GM12878 (cell line): ENCODE data around the gene SCRN1. TPM values are rescaled to one million over a fixed set of nuclear protein-coding genes. Genes with fewer than 3 reads are reported as not detected.

ENCODE experiments used
- ASH2L ChIP-seq: fragments of 300-600, 200-600 bp; sonication (generic); IDR thresholded peaks from 2 replicates; pipeline ENCODE4 v1.6.1; 2017; ENCODE audit warnings: low read depth, mild to moderate bottlenecking, borderline replicate concordance
- BACH1 ChIP-seq: fragments of 450-650 bp; IDR thresholded peaks from 2 replicates; pipeline ENCODE4 v1.6.1; 2017; ENCODE audit warnings: mild to moderate bottlenecking, borderline replicate concordance
- CBFB ChIP-seq: IDR thresholded peaks from 2 replicates; pipeline ENCODE4 v1.6.1; 2016; ENCODE audit warnings: antibody characterized with exemption, low read depth
- GABPA ChIP-seq: IDR thresholded peaks from 2 replicates; pipeline ENCODE4 v1.6.1; 2014; ENCODE audit warnings: antibody characterized with exemption, low read depth, mild to moderate bottlenecking, inconsistent platforms
- IRF4 ChIP-seq: IDR thresholded peaks from 2 replicates; pipeline ENCODE4 v1.6.1; 2011; ENCODE audit warnings: low read depth, low read length
- LARP7 ChIP-seq: fragments of 450-650 bp; IDR thresholded peaks from 2 replicates; pipeline ENCODE4 v1.6.1; 2017; ENCODE audit warnings: mild to moderate bottlenecking
- MEF2B ChIP-seq: fragments of 450-650 bp; IDR thresholded peaks from 2 replicates; pipeline ENCODE4 v1.6.1; 2018; ENCODE audit warnings: mild to moderate bottlenecking, moderate library complexity; ENCODE audit not compliant: partially characterized antibody, poor library complexity, severe bottlenecking
- MTA2 ChIP-seq: fragments of 450-650 bp; IDR thresholded peaks from 2 replicates; pipeline ENCODE4 v1.6.1; 2016; ENCODE audit warnings: low read depth, mild to moderate bottlenecking, moderate library complexity
- MTA3 ChIP-seq: IDR thresholded peaks from 2 replicates; pipeline ENCODE4 v1.6.1; 2012; ENCODE audit warnings: low read length, inconsistent platforms, borderline replicate concordance
- MXI1 ChIP-seq: fragments of 150-350 bp; IDR thresholded peaks from 2 replicates; pipeline ENCODE4 v1.6.1; 2011; ENCODE audit warnings: low read depth, mild to moderate bottlenecking, inconsistent platforms, low read length, improper control_type of control experiment
- NR2C1 ChIP-seq: fragments of 450-650 bp; IDR thresholded peaks from 2 replicates; pipeline ENCODE4 v1.6.1; 2017; ENCODE audit warnings: antibody characterized with exemption, mild to moderate bottlenecking, moderate library complexity
- RCOR1 ChIP-seq: conservative IDR thresholded peaks from 2 replicates; pipeline ENCODE4 v1.6.1; 2012; ENCODE audit warnings: low read depth, low read length, improper control_type of control experiment
- SMAD5 ChIP-seq: IDR thresholded peaks from 2 replicates; pipeline ENCODE4 v1.6.1; 2016; ENCODE audit warnings: antibody characterized with exemption, low read depth
- SPI1 ChIP-seq: IDR thresholded peaks from 2 replicates; pipeline ENCODE4 v1.6.1; 2011; ENCODE audit warnings: low read depth, mild to moderate bottlenecking, low read length, moderate library complexity, borderline replicate concordance; ENCODE audit not compliant: insufficient read depth
- ZNF24 ChIP-seq: fragments of 450-650 bp; IDR thresholded peaks from 2 replicates; pipeline ENCODE4 v1.6.1; 2017; ENCODE audit warnings: antibody characterized with exemption, mild to moderate bottlenecking
- polyA plus RNA-seq, 11 experiments: library from polyadenylated mRNA; depleted of rRNA in 4 of 11; unstranded in 6 of 11; stranded (reverse) in 5 of 11; fragments of >200 nt; fragmentation: Nextera tagmentation in 4 of 11; fragmentation: Illumina TruSeq in 1 of 11; extraction: Ambion mirVana in 4 of 11; extraction: Trizol in 1 of 11; gene quantifications; 1 replicate in 1 of 11; 2 replicates in 10 of 11; pipeline versions ENCODE4 v1.2.1 to v1.2.3, GENCODE V29; 2011 to 2016; ENCODE audit warnings: inconsistent platforms in 2 of 11, missing spikeins in 2 of 11, low read depth in 1 of 11
- total RNA-seq, 4 experiments: library from RNA; depleted of rRNA in 3 of 4; stranded (reverse); fragments of >200 nt in 3 of 4; fragmentation: Illumina TruSeq in 1 of 4; extraction: Trizol in 1 of 4; gene quantifications; 2 replicates each; pipeline versions ENCODE4 v1.2.1 to v1.2.3, GENCODE V29; 2013 to 2021
- TF ChIP-seq, protein P1 (sequence below): IDR thresholded peaks from 2 replicates; pipeline ENCODE4 v1.6.1; 2011; ENCODE audit warnings: borderline replicate concordance, low read depth, mild to moderate bottlenecking, moderate library complexity, low read length; ENCODE audit not compliant: insufficient read depth, poor library complexity, severe bottlenecking
- TF ChIP-seq, protein P2 (sequence below): fragments of 450-650 bp; IDR thresholded peaks from 2 replicates; pipeline ENCODE4 v1.6.1; 2017; ENCODE audit warnings: mild to moderate bottlenecking
- TF ChIP-seq, protein P3 (sequence below): fragments of 150-350 bp; IDR thresholded peaks from 2 replicates; pipeline ENCODE4 v1.6.1; 2016; ENCODE audit warnings: low read depth, low read length
- TF ChIP-seq, protein P4 (sequence below): fragments of 150-350 bp; IDR thresholded peaks from 2 replicates; pipeline ENCODE4 v1.6.1; 2014; ENCODE audit warnings: mild to moderate bottlenecking, low read depth, low read length
- TF ChIP-seq, protein P5 (sequence below): IDR thresholded peaks from 2 replicates; pipeline ENCODE4 v1.6.1; 2012; ENCODE audit warnings: low read depth, low read length, improper control_type of control experiment
- TF ChIP-seq, protein P6 (sequence below): IDR thresholded peaks from 2 replicates; pipeline ENCODE4 v1.6.1; 2011; ENCODE audit warnings: low read depth, mild to moderate bottlenecking, low read length, moderate library complexity, borderline replicate concordance; ENCODE audit errors: extremely low read depth

SCRN1 gene
- total and polyA plus RNA-seq, 10 of the 15 experiments (the other 5 are each of a cell fraction or from before 2014, with no cell fraction given), result 11.1 to 67.6 (median 41.7) TPM

- TF ChIP-seq BACH1 (peak; percentile 77), MXI1 (peak; percentile 64; the same call in 1 of the 2 replicates), NR2C1 (peak; percentile 57; the same call in 1 of the 2 replicates), GABPA (no peak), ZNF24 (peak; percentile 65), LARP7 (peak; percentile 93), IRF4 (0 out of 2 replicates have a peak, but pooled peaks have one; percentile 47), CBFB (0 out of 2 replicates have a peak, but pooled peaks have one; percentile 35), SMAD5 (no peak), SPI1 (no peak), MTA2 (no peak), MEF2B (peak; percentile 62), MTA3 (no peak), RCOR1 (peak; percentile 74; the same call in 1 of the 2 replicates), ASH2L (0 out of 2 replicates have a peak, but pooled peaks have one; percentile 35)
- TF ChIP-seq, protein P1, sequence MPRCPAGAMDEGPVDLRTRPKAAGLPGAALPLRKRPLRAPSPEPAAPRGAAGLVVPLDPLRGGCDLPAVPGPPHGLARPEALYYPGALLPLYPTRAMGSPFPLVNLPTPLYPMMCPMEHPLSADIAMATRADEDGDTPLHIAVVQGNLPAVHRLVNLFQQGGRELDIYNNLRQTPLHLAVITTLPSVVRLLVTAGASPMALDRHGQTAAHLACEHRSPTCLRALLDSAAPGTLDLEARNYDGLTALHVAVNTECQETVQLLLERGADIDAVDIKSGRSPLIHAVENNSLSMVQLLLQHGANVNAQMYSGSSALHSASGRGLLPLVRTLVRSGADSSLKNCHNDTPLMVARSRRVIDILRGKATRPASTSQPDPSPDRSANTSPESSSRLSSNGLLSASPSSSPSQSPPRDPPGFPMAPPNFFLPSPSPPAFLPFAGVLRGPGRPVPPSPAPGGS, result no peak
- TF ChIP-seq, protein P2, sequence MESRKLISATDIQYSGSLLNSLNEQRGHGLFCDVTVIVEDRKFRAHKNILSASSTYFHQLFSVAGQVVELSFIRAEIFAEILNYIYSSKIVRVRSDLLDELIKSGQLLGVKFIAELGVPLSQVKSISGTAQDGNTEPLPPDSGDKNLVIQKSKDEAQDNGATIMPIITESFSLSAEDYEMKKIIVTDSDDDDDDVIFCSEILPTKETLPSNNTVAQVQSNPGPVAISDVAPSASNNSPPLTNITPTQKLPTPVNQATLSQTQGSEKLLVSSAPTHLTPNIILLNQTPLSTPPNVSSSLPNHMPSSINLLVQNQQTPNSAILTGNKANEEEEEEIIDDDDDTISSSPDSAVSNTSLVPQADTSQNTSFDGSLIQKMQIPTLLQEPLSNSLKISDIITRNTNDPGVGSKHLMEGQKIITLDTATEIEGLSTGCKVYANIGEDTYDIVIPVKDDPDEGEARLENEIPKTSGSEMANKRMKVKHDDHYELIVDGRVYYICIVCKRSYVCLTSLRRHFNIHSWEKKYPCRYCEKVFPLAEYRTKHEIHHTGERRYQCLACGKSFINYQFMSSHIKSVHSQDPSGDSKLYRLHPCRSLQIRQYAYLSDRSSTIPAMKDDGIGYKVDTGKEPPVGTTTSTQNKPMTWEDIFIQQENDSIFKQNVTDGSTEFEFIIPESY, result no peak
- TF ChIP-seq, protein P3, sequence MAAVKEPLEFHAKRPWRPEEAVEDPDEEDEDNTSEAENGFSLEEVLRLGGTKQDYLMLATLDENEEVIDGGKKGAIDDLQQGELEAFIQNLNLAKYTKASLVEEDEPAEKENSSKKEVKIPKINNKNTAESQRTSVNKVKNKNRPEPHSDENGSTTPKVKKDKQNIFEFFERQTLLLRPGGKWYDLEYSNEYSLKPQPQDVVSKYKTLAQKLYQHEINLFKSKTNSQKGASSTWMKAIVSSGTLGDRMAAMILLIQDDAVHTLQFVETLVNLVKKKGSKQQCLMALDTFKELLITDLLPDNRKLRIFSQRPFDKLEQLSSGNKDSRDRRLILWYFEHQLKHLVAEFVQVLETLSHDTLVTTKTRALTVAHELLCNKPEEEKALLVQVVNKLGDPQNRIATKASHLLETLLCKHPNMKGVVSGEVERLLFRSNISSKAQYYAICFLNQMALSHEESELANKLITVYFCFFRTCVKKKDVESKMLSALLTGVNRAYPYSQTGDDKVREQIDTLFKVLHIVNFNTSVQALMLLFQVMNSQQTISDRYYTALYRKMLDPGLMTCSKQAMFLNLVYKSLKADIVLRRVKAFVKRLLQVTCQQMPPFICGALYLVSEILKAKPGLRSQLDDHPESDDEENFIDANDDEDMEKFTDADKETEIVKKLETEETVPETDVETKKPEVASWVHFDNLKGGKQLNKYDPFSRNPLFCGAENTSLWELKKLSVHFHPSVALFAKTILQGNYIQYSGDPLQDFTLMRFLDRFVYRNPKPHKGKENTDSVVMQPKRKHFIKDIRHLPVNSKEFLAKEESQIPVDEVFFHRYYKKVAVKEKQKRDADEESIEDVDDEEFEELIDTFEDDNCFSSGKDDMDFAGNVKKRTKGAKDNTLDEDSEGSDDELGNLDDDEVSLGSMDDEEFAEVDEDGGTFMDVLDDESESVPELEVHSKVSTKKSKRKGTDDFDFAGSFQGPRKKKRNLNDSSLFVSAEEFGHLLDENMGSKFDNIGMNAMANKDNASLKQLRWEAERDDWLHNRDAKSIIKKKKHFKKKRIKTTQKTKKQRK, result no peak
- TF ChIP-seq, protein P4, sequence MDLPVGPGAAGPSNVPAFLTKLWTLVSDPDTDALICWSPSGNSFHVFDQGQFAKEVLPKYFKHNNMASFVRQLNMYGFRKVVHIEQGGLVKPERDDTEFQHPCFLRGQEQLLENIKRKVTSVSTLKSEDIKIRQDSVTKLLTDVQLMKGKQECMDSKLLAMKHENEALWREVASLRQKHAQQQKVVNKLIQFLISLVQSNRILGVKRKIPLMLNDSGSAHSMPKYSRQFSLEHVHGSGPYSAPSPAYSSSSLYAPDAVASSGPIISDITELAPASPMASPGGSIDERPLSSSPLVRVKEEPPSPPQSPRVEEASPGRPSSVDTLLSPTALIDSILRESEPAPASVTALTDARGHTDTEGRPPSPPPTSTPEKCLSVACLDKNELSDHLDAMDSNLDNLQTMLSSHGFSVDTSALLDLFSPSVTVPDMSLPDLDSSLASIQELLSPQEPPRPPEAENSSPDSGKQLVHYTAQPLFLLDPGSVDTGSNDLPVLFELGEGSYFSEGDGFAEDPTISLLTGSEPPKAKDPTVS, result no peak
- TF ChIP-seq, protein P5, sequence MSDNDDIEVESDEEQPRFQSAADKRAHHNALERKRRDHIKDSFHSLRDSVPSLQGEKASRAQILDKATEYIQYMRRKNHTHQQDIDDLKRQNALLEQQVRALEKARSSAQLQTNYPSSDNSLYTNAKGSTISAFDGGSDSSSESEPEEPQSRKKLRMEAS, result peak; percentile 31; the same call in 1 of the 2 replicates
- TF ChIP-seq, protein P6, sequence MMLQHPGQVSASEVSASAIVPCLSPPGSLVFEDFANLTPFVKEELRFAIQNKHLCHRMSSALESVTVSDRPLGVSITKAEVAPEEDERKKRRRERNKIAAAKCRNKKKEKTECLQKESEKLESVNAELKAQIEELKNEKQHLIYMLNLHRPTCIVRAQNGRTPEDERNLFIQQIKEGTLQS, result no peak
Observed at GRCh38 chr7:30028216-30028748, 38.7 kb upstream of the SCRN1 start, which contains the start of gene PLEKHA8 (continued).
